Activated CD8-positive, alpha-beta memory T cell treated with anti-CD3 and anti-CD28 coated beads for 36 hours (primary cell): Measurements from ENCODE around the gene SALL3. TPM values are rescaled to one million over a fixed set of nuclear protein-coding genes. Genes with fewer than 3 reads are reported as not detected.

Source experiments
- CTCF ChIA-PET: fragments of 350-600 bp; sonication (Branson Sonifier 250); formaldehyde crosslinking; loops from one replicate; lab custom pipeline; 2021; ENCODE audit warnings: antibody characterized with exemption; lab: Charles Lee
- POLR2A ChIA-PET: fragments of 350-600 bp; sonication (Branson Sonifier 250); formaldehyde crosslinking; loops from one replicate; lab custom pipeline; 2021; ENCODE audit warnings: antibody characterized with exemption; lab: Charles Lee
- total RNA-seq, 2 experiments: library from RNA; stranded (reverse); gene quantifications; one replicate each; pipeline ENCODE4 v1.2.3, GENCODE V29; 2021

SALL3 gene
- total RNA-seq, 2 experiments from 2014 or later = 0.02 TPM; not detected in 1

DNA sequence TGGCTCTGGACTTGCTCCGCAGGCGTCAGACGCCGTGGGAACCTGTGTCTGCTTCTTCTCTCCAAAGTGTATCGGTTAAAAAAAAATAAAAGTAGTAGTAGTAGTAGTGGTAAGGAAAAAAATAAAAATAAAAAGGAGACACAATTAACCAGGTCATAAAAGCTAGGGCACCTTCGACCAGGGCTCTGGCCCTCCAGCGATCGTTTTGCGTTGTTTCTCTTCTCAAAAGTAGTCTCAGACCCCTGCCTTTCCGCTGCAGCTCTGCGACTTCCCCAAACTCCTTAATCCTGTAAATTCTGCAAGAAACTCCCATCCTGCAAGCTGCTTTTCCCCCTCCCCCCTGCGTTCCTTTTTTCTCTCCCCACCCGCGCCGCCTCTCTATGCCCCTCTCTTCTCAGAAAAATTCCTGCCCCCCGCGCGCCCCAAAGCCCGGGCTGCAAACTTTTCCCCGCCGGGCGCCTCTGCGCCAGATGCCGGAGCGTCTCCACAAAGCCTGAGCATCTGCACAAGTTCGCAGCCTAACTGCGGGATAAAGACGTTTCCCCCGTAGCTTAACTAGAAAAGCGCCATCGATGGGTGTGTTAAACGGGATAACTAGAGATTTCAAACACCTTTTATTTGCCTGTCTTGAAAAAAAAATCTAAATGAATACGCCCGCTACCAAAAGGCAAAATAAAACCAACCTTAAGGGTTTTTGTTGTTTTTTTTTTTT is 1.8 kb upstream of the SALL3 start:
- CTCF ChIA-PET = interaction anchor here (0.7 to 0.8 kb wide), 4 partner anchors 51 to 1064 kb away, joined by 3 read pairs; no protein-coding TSS in a partner anchor
- POLR2A ChIA-PET = no interaction called here

DNA sequence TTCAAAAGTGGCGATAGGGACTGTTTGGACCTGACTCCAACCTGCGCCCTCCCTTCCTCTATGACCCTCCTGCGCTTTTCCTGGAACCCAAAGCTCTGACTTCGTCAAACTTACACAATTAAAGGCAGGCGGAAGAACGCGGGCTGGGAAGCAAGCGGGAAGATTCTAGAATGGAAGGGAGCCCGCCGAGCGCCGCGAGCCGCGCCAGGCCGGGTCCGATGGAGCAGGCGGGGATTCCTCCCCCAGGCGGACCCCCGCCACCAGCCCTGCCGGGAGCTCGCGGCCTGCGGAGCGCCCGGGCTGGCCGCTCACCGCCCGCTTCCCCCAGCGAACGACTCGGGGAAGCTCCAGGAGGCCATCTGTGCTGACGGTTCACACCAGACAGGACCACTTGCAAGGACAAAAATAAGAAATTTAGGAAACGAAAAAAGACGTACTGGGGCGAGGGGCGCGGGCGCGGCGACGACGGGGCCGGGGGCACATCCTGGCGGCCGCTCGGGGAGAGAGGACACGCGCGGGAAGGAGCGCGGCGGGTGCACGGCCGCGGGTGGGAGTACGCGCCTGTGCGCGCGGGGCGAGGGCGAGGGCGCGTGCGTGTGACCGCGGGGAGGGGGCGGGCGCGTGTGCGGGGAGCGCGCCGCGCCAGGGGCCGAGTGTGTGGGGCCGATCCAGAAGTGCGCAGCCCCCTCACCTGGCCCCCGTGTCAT is 1.1 kb upstream of the SALL3 start:
- ChIA-PET CTCF (interaction anchor here (0.7 to 0.8 kb wide), 4 partner anchors 51 to 1065 kb away, joined by 3 read pairs; no protein-coding TSS in a partner anchor), POLR2A (no interaction called here)

DNA sequence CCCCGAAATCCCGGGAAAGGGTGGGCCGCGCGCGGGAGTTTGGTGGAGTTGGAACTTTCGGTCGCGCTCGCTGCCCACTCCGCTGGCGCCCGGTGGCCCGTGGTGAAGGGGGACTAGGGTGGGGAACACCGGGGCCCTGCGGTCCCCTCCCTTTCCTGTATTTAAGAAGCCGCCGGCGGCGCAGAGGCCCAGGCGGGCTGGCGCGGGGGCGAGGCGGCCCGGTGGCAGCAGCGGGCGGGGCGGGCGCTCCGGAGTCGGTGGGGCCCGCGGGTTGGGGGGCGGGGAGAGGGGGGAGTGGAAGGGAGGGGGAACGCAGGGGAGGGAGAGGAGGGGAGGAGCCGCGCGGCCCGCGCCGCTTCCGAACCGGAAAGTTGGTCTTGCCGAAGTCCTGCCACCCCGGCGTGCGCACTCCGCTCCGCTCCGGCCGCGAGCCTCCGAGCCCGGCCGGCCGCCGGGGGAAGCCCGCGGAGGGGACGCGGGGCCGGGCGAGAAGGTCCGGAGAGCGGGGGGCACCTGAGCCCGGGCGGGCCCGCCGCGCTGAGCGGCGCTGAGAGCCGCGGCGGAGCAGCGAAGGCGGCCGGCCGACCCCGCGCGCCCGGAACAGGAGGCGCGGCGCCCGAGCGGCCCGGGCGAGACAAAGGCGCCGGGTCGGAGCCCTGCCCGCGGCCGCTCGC is 425 bp upstream of the SALL3 start:
- POLR2A ChIA-PET = no interaction called here
- CTCF ChIA-PET = no interaction called here

DNA sequence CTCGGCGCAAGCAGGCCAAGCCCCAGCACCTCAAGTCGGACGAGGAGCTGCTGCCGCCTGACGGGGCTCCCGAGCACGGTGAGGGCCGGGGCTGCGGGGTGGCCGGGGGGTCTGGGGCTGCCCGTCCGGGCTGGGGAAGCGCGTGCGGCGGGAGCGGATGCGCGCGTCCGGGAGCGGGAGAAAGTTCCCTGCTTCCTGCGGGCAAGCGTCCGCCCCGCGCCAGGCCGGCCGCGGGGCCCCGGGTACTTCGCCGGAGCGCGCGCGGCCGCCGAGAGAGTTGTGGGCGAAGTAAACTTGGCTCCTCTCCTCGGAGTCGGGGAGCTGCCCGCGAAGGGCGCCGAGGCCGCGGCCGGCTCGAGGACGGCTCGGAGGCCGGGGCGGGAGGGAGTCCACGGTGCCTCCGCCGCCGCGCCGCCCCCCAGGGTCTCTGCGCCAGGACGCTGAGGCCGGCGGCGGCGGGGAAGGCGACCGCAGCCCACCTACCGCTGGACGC is 707 bp downstream of the SALL3 start:
- ChIA-PET CTCF (no interaction called here), POLR2A (interaction anchor here (0.6 kb wide), 1 partner anchor 62 kb away, joined by 5 read pairs; no protein-coding TSS in a partner anchor)

DNA sequence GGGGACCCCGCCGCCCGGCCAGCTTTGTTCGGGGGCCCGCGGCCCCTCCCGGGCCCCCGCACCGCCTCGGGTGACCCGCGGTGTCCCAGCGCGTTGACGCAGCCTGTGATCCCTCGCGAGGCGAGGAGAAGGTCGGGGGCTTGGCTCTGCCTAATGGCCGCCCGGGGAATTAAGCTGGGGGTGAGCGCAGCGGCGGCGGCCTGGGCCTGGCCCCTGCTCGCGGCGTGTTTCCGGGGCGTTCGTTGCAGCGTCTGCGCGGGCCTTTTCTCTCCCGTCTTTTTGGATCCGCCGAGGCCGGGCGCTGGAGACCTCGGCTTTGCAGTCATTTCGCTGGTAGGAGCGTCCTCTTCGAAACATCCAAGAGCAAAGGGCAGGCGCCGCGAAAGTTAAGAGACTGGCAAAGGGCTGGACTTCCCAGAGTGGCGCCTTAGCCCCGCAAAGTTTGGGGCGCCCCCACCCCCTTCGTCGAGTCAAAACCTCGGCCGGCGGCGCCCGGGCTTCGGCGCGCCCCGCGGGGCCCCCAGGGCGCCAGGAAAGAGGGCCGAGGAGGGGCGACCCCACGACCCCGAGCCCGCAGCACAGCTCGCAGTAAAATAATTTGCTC is 1.3 kb downstream of the SALL3 start:
- ChIA-PET CTCF (no interaction called here), POLR2A (interaction anchor here (0.6 kb wide), 1 partner anchor 62 kb away, joined by 5 read pairs; no protein-coding TSS in a partner anchor)

DNA sequence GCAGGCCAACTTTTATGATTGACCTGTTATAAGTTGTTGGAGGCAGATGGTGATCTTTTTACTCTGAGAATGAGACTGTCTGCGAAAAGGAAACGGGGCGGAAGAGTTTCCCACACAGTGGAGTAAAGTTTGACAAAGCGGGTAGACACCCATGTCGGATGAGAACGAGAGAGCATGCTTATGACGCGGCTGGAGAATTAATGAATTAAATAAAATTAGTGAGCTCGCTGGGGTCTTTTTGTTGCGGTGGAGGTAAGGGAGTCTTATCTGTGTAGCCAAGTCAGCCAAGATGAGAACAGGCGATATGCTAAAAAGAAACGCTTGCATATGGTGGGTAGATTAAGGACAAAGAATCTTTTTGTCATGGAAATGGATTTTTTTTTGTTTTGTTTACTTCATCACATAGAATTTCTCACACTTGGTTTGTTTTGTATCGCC is 1.8 kb downstream of the SALL3 start:
- POLR2A ChIA-PET = no interaction called here
- CTCF ChIA-PET = no interaction called here

DNA sequence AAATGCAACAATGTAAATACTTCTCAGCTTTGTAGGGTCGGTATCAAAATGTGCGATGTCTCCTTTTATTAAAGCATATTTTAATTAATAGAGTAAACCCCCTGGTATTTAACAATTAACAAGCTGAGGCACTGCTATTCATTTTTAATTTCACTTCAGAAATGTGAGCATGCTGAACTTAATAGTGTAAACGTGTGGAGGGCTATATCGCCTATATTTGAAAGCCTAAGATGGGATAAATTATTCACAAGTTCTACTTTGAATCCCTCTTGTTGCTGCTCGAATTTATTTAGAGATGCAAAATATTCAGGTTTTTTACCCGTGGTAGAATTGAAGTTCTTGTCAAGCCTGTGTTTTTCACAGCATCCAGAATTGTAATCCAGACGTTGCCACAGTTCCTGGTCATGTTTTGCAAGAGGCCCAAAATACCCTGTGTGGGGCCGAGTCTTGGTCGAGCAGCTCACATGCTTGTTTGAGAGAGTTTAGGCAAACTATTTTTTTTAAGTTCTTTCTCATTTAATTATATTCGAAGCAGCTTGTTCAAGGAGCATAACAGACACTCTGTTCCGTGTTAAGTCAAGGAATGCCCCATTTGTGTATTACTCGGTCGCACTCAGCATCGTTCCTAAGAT is 2.5 kb downstream of the SALL3 start:
- ChIA-PET CTCF (no interaction called here), POLR2A (no interaction called here)

DNA sequence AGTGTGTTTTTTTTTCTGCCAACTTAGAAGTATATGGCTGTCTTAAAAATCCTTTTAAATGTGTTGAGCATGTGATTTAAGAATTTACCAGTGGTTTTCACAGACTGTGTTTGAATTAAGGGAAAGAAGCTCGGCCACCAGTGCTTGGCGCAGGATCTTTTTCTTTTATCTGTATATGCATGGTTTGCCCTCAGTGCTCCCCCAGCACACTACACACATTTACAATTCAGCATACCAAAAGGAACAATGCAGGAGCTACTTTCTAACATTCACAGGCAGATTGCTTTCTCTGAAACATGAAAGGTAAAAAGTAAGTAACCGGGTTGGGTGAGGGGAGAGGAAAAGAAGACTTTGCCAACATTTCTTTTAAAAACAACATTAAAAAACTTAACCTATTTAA is 3.9 kb downstream of the SALL3 start:
- CTCF ChIA-PET = no interaction called here
- POLR2A ChIA-PET = no interaction called here

DNA sequence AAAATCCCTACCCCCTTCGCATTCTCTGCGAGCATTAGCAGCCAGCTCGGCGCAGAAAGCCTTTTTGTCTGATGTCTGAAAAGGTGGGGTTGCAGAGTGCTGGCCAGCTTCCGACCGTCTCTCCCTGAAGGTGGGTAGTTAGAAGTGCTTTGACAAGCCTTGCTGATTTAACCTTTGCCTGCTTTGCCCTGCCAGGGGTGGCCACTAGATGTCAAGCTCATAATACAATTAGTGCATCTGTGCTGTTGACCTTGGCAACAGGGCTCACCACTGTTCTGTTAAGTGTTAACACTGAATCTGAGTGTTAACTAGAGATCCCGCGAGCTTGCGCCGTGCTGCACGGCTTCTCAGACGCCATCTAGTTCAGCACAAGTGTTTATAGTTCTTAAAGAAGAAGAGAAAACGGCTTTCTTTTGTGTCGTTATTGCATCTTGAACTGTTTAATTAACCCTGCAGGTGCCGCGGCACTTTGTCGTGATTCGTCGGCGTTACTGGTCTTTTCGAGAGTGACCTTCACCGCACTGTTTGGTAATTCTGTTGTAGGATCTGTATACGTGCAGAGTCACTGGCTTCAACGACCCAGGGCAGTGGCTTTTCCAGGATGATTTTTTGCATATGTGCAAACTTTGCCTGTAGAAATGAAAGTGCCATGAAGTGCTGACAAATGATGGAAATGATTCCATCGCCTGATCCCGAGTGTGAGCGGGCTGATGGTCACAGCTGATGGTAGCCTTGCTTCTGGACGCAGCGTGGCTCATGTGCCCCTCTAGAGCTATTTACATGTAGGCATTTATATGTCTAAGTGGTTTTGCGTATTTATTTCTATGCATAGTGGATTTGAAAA is 5.5 kb downstream of the SALL3 start:
- POLR2A ChIA-PET = no interaction called here
- CTCF ChIA-PET = interaction anchor here (0.8 kb wide), 1 partner anchor 392 kb away, joined by 3 read pairs; no protein-coding TSS in a partner anchor

DNA sequence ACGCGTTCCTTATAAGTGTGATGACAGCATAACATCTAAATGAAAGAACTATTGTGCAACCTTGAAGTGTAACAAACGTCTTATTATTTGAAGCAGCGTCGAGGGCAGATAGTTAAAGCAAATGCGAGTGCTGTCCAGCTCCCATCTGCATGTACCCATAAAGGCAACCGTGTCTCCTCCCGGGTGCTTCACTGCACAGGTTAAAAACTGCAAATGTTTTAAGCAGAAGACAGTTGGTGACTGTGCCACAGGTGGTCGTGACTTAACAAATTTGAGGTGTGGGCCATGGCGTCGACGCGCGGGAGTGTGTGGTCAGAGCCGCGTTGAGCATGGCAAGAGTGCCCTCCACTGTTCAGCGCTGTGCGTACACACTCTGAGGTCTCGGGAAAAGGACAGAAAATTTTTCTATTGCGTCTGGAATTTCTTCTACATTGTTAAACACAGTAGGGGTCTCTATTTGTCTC is 6.4 kb downstream of the SALL3 start:
- ChIA-PET CTCF (no interaction called here), POLR2A (no interaction called here)

DNA sequence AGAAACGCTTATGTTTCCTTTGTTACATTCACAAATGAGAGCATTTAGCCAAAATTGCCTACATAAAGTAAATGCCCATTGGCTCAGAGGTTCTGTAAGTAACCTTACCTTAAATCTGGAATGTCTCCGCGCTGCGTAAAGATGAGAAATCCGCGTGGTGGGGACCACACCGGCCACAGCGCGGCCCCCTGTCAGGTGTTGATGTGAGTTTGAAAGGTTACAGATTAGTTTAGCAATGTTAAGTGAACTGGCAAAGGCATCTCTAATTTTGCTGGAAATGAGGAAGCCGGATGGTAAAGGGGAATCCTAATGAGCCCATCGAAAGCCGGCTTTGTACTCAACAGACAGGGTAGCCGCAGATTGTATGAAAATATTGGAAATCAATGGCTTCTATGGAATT is 11.8 kb downstream of the SALL3 start:
- CTCF ChIA-PET = no interaction called here
- POLR2A ChIA-PET = no interaction called here

DNA sequence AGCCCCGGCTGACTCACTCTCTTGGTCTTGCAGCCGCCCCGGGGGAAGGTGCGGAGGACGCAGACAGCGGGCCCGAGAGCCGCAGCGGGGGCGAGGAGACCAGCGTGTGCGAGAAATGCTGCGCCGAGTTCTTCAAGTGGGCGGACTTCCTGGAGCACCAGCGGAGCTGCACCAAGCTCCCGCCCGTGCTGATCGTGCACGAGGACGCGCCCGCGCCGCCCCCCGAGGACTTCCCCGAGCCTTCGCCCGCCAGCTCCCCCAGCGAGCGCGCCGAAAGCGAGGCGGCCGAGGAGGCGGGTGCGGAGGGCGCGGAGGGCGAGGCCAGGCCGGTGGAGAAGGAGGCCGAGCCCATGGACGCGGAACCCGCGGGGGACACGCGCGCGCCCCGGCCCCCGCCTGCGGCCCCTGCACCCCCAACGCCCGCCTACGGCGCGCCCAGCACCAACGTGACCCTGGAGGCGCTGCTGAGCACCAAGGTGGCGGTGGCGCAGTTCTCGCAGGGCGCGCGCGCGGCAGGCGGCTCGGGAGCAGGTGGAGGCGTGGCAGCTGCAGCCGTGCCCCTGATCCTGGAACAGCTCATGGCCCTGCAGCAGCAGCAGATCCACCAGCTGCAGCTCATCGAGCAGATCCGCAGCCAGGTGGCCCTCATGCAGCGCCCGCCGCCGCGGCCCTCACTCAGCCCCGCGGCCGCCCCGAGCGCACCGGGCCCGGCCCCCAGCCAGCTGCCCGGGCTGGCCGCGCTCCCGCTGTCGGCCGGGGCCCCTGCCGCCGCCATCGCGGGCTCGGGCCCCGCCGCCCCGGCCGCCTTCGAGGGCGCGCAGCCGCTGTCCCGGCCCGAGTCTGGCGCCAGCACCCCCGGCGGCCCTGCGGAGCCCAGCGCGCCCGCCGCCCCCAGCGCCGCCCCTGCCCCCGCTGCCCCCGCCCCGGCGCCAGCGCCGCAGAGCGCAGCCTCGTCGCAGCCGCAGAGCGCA is 12.7 kb downstream of the SALL3 start:
- CTCF ChIA-PET = no interaction called here
- POLR2A ChIA-PET = no interaction called here

DNA sequence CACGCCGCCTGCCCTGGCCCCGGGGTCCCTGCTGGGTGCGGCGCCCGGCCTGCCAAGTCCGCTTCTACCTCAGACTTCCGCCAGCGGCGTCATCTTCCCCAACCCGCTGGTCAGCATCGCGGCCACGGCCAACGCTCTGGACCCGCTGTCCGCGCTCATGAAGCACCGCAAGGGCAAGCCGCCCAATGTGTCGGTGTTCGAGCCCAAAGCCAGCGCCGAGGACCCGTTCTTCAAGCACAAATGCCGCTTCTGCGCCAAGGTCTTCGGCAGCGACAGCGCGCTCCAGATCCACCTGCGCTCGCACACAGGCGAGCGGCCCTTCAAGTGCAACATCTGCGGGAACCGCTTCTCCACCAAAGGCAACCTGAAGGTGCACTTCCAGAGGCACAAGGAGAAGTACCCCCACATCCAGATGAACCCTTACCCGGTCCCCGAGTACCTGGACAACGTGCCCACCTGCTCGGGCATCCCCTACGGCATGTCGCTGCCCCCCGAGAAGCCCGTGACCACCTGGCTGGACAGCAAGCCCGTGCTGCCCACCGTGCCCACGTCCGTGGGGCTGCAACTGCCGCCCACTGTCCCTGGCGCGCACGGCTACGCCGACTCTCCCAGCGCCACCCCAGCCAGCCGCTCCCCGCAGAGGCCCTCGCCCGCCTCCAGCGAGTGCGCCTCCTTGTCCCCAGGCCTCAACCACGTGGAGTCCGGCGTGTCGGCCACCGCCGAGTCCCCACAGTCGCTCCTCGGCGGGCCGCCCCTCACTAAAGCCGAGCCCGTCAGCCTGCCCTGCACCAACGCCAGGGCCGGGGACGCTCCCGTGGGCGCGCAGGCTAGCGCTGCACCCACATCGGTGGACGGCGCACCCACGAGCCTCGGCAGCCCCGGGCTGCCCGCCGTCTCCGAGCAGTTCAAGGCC is 13.7 kb downstream of the SALL3 start:
- CTCF ChIA-PET = no interaction called here
- POLR2A ChIA-PET = no interaction called here

DNA sequence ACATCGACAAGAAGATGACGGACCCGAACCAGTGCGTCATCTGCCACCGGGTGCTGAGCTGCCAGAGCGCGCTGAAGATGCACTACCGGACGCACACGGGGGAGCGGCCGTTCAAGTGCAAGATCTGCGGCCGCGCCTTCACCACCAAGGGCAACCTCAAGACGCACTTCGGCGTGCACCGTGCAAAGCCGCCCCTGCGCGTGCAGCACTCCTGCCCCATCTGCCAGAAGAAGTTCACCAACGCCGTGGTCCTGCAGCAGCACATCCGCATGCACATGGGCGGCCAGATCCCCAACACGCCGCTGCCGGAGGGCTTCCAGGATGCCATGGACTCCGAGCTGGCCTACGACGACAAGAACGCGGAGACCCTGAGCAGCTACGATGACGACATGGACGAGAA is 14.4 kb downstream of the SALL3 start:
- ChIA-PET CTCF (no interaction called here), POLR2A (no interaction called here)

DNA sequence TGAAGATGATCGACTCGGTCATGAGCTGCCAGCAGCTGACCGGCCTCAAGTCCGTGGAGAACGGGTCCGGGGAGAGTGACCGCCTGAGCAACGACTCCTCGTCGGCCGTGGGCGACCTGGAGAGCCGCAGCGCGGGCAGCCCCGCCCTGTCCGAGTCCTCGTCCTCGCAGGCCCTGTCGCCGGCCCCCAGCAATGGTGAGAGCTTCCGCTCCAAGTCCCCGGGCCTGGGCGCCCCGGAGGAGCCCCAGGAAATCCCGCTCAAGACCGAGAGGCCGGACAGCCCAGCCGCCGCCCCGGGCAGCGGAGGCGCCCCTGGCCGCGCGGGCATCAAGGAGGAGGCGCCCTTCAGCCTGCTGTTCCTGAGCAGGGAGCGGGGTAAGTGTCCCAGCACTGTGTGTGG is 14.9 kb downstream of the SALL3 start:
- CTCF ChIA-PET = no interaction called here
- POLR2A ChIA-PET = no interaction called here

DNA sequence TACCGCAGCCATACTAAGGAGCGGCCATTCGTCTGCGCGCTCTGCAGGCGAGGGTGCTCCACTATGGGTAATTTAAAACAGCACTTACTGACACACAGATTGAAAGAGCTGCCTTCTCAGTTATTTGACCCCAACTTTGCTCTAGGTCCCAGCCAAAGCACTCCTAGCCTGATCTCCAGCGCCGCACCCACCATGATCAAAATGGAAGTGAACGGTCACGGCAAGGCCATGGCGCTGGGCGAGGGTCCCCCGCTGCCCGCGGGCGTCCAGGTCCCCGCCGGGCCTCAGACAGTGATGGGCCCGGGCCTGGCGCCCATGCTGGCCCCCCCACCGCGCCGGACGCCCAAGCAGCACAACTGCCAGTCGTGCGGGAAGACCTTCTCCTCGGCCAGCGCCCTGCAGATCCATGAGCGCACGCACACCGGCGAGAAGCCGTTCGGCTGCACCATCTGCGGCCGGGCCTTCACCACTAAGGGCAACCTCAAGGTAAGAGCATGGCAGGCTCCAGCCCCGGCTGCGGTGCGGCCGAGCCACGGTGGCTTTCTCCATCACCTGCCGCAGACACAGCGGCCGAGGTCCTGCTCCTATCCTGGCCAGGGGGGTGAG is 15.5 kb downstream of the SALL3 start:
- POLR2A ChIA-PET = no interaction called here
- CTCF ChIA-PET = no interaction called here
